Muscle layer of duodenum (tissue), 2 donors: Measurements from ENCODE around the gene RBM15B.
"Not testable (repeated sequence)": the region's sequence is repeated elsewhere in the genome, so short reads cannot be mapped to it uniquely, and the experiment has no call there.

Source experiments
- H3K27ac ChIP-seq: one replicate; pipeline ENCODE4 v1.7.0; 2013; ENCODE audit warnings: mild to moderate bottlenecking, low read length
- H3K27me3 ChIP-seq: one replicate; pipeline ENCODE4 v1.7.0; 2013; ENCODE audit warnings: low read depth, mild to moderate bottlenecking, control low read depth, low read length
- H3K36me3 ChIP-seq, 2 donors: one replicate each; pipeline ENCODE4 v1.7.0; 2013; ENCODE audit warnings: low read length in 2 of 2, control low read depth in 1 of 2, mild to moderate bottlenecking in 1 of 2; ENCODE audit not compliant: insufficient read depth in 2 of 2, control insufficient read depth in 1 of 2
- H3K4me1 ChIP-seq, 2 donors: one replicate each; pipeline ENCODE4 v1.7.0; 2013; ENCODE audit warnings: low read length in 2 of 2, mild to moderate bottlenecking in 2 of 2, control low read depth in 1 of 2, moderate library complexity in 1 of 2; ENCODE audit not compliant: insufficient read depth in 2 of 2, control insufficient read depth in 1 of 2
- H3K4me3 ChIP-seq, 2 donors: one replicate each; pipeline ENCODE4 v1.7.0; 2013; ENCODE audit warnings: low read length in 2 of 2, low read depth in 1 of 2, mild to moderate bottlenecking in 1 of 2
- H3K9me3 ChIP-seq, 2 donors: one replicate each; pipeline ENCODE4 v1.7.0; 2013; ENCODE audit warnings: low read length in 2 of 2, control low read depth in 1 of 2, mild to moderate bottlenecking in 1 of 2; ENCODE audit not compliant: control insufficient read depth in 1 of 2
- donor health status: healthy.

Gene RBM15B

DNA sequence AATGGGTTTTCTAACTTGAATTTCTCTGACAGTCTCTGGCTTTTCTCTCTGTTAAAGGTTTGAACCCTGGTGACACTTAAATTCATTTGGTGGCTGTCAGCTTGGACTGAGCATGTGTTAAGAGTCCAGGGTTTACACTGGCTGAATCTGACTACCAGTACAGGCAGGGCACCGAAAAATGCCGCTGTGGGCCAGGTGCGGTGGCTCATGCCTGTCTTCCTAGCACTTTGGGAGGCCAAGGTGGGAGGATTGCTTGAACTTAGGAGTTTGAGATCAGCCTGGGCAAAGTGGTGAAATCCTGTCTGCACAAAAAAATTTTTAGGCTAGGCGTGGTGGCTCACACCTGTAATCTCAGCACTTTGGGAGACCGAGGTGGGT lies 4.2 kb upstream of the RBM15B start:
- Histone ChIP-seq H3K9me3 (no peaks in the 10 kb centered on the region), H3K4me1 (peaks cover 22 to 45% of the 10 kb centered on the region in 2 donors), H3K4me3 (peak overlapping the region in 1 of 2 donors; percentile 66), H3K27ac (peak overlapping the region; percentile 55), H3K27me3 (no peaks in the 10 kb centered on the region), H3K36me3 (peaks cover 17 to 20% of the 10 kb centered on the region in 2 donors)

DNA sequence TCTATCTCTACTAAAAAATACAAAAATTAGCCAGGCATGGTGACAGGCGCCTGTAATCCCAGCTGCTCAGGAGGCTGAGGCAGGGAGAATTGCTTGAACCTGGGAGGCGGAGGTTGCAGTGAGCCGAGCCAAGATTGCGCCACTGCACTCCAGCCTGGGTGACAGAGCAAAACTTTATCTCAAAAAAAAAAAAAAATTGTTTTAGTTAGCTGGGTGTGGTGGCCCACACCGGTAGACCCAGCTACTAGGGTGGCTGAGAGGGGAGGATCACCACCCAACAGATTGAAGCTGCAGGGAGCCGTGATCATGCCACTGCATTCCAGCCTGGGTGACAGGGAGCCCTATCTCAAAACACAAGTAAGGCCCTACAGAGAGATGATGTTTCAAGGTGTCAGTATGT lies 3.8 kb upstream of the RBM15B start:
- H3K36me3 ChIP-seq, result peaks cover 17 to 20% of the 10 kb centered on the region in 2 donors
- peaks cover 22 to 49% of the 10 kb centered on the region in 2 donors for H3K4me1 ChIP-seq
- not testable (repeated sequence) for H3K27ac ChIP-seq, H3K27me3 ChIP-seq, H3K9me3 ChIP-seq, H3K4me3 ChIP-seq

DNA sequence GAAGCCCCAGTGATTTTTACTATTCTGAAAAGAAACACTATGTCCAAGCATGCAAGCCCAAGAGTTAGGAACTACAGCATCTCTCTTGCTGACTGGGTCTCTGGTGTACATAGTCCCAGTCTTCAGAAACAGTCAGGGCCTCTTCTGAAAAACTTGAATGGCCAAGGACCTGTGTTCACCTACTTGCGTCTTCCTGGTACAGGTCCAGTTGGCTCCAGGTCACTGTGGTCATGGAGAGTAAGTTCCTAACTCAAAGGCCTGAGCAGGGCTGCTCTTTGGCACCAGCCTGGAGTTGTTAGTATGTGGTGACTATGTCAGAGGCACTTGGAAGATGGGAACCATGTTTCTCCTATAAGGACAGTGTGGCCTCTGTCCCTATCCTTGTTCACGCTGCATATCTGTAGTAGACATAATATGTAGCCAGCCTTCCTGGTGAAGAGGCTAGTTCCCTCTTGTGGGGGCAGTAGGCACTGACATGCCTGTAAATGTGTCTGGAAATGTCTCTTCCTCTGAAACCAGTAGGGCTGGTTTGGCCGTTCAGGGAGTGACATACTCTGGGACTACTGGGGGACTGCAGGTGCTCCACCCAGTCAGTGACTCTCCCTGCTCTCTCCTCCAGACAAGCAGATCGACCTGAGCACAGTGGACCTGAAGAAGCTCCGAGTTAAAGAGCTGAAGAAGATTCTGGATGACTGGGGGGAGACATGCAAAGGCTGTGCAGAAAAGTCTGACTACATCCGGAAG lies 2.6 kb upstream of the RBM15B start:
- no peak overlapping the region for H3K27ac ChIP-seq
- no peaks in the 10 kb centered on the region for H3K27me3 ChIP-seq
- H3K36me3 ChIP-seq, result peaks cover 23 to 31% of the 10 kb centered on the region in 2 donors
- peaks cover 25 to 58% of the 10 kb centered on the region in 2 donors for H3K4me1 ChIP-seq
- no peaks in the 10 kb centered on the region for H3K9me3 ChIP-seq
- no peak overlapping the region for H3K4me3 ChIP-seq

DNA sequence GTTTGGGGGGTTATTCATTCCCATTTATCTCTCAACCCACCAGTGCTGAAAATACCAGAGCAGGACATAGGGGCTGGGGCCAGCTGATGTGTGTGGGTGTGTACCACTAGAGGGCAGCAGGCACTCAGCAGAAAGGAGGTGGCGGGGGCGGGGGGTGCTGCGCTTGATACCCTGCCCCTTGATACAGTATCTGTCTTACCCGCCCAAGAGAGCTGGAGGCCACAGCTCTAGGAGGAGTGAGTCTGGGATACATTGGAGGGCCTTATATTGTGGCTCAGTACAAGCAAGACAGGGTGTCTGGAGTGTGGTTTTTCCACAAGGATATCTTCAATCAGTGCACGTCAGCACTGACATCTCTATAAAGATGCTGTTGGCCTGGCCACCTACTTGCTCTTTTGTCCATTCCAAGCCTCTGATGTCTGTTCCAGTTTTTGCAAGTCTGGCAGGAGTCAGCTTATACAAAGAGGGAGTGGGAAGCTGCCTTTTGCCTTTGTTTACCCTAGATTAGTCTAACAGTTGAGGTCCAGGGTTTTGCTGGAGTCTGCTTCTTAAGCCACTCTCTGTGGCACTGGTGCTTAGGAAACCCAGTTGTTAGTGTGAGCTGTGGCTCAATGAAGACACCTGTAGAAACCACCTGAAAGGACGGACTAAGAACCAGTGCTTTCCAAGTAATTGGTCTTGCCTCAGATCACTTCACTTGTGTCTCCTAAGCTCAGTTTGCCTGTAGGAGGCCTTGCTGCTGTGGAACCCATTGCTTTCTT lies 1.5 kb upstream of the RBM15B start:
- Histone ChIP-seq H3K36me3 (peaks cover 33 to 43% of the 10 kb centered on the region in 2 donors), H3K9me3 (no peaks in the 10 kb centered on the region), H3K4me1 (peaks cover 30 to 61% of the 10 kb centered on the region in 2 donors), H3K27ac (no peak overlapping the region), H3K4me3 (no peak overlapping the region), H3K27me3 (no peaks in the 10 kb centered on the region)

DNA sequence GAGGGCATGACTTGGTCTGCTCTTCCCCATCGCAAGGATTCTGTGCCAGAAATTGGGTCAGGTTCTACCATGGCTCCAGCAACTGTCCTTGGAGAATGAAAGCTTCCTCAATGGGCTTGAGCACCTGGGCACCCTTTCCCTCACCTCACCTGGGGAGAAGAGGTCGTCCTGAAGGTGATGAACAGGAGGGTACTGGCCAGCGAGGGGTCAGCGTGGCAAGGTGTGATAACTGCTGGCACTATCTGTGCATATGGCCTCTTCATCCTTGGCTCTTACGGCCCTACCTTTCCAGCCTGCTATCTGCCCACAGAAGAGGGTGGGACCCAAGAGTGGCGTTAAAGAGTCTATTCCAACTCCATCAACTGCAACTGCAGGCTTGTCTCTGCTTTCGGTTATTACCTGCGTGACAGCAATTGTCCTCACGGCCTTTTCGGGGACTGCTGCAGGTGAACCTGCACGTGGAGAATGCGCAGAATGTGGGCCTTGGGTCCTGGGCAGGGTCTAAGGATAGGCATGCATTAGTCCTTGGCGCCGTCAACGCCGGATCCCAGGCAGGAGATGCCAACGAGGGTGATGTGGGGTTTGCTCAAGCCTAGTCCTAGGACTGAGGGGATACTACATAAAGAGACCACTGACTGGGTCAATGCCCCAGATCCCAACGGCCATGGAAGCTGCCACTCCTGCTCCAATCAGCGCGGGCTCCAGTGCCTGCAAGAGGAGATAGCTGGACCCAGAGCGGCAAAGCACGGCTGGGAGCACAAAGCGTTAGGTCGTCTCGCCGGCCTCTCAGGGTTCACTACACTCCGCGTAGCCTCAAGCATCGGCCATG lies 625 bp upstream of the RBM15B start:
- Histone ChIP-seq H3K27me3 (no peaks in the 10 kb centered on the region), H3K36me3 (peaks cover 41 to 51% of the 10 kb centered on the region in 2 donors), H3K27ac (no peak overlapping the region), H3K9me3 (no peaks in the 10 kb centered on the region), H3K4me3 (peak overlapping the region; percentile 45 to 68), H3K4me1 (peaks cover 30 to 68% of the 10 kb centered on the region in 2 donors)

DNA sequence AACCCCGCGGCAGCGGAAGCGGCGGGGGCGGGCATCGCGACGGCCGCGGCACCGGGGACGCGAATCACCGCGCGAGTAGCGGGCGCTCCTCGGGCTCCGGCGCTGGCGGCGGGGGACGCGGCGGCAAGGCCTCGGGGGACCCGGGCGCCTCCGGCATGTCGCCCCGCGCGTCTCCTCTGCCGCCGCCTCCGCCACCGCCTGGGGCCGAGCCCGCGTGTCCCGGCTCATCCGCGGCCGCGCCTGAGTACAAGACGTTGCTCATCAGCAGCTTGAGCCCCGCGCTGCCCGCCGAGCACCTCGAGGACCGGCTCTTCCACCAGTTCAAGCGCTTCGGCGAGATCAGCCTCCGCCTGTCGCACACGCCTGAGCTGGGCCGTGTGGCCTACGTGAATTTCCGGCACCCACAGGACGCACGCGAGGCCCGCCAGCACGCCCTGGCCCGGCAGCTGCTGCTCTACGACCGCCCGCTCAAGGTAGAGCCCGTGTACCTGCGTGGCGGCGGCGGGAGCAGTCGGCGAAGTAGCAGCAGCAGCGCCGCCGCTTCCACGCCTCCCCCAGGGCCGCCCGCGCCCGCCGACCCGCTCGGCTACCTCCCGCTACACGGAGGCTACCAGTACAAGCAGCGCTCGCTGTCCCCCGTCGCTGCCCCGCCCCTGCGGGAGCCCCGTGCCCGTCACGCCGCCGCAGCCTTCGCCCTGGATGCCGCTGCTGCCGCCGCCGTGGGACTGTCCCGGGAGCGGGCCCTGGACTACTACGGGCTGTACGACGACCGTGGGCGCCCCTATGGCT lies 675 bp downstream of the RBM15B start:
- Histone ChIP-seq H3K4me1 (peaks cover 23 to 57% of the 10 kb centered on the region in 2 donors), H3K9me3 (no peaks in the 10 kb centered on the region), H3K27me3 (no peaks in the 10 kb centered on the region), H3K27ac (no peak overlapping the region), H3K4me3 (peak overlapping the region; percentile 45 to 68), H3K36me3 (peaks cover 54 to 64% of the 10 kb centered on the region in 2 donors)

DNA sequence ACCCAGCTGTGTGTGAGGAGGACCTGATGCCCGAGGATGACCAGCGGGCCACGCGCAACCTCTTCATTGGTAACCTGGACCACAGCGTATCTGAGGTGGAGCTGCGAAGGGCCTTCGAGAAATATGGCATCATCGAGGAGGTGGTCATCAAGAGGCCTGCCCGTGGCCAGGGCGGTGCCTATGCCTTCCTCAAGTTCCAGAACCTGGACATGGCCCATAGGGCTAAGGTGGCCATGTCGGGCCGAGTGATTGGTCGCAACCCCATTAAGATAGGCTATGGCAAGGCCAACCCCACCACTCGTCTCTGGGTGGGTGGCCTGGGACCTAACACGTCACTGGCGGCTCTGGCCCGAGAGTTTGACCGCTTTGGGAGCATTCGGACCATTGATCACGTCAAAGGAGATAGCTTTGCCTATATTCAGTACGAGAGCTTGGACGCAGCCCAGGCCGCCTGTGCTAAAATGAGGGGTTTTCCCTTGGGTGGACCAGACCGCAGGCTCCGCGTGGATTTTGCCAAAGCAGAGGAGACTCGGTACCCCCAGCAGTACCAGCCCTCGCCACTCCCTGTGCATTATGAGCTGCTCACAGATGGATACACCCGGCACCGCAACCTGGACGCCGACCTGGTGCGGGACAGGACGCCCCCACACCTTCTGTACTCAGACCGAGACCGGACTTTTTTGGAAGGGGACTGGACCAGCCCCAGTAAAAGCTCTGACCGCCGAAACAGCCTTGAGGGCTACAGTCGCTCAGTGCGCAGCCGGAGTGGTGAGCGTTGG lies 1.5 kb downstream of the RBM15B start:
- Histone ChIP-seq H3K27me3 (no peaks in the 10 kb centered on the region), H3K9me3 (no peaks in the 10 kb centered on the region), H3K27ac (no peak overlapping the region), H3K4me3 (peak overlapping the region; percentile 45 to 68), H3K4me1 (peaks cover 21 to 53% of the 10 kb centered on the region in 2 donors), H3K36me3 (peaks cover 56 to 69% of the 10 kb centered on the region in 2 donors)

DNA sequence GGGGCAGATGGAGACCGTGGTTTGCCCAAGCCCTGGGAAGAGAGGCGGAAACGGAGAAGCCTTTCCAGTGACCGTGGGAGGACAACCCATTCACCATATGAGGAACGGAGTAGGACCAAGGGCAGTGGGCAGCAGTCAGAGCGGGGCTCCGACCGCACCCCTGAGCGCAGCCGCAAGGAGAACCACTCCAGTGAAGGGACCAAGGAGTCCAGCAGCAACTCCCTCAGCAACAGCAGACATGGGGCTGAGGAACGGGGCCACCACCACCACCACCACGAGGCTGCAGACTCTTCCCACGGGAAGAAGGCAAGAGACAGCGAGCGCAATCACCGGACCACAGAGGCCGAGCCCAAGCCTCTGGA lies 2.0 kb downstream of the RBM15B start:
- H3K27me3 ChIP-seq, result no peaks in the 10 kb centered on the region
- H3K36me3 ChIP-seq, result peaks cover 51 to 63% of the 10 kb centered on the region in 2 donors
- H3K4me1 ChIP-seq, result peaks cover 15 to 48% of the 10 kb centered on the region in 2 donors
- H3K4me3 ChIP-seq, result peak overlapping the region in 1 of 2 donors; percentile 68
- no peak overlapping the region for H3K27ac ChIP-seq
- H3K9me3 ChIP-seq, result no peaks in the 10 kb centered on the region

DNA sequence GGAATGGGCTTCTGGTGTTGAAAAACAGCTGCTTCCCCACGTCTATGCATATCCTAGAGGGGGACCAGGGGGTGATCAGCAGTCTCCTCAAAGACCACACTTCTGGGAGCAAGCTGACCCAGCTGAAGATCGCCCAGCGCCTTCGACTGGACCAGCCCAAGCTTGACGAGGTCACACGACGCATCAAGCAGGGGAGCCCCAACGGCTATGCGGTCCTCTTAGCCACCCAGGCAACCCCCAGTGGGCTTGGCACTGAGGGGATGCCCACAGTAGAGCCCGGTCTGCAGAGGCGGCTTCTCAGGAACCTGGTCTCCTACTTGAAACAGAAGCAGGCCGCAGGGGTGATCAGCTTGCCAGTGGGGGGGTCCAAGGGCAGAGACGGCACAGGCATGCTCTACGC lies 2.5 kb downstream of the RBM15B start:
- no peaks in the 10 kb centered on the region for H3K9me3 ChIP-seq
- H3K4me1 ChIP-seq, result peaks cover 12 to 48% of the 10 kb centered on the region in 2 donors
- peaks cover 47 to 62% of the 10 kb centered on the region in 2 donors for H3K36me3 ChIP-seq
- no peak overlapping the region for H3K27ac ChIP-seq
- no peaks in the 10 kb centered on the region for H3K27me3 ChIP-seq
- peak overlapping the region in 1 of 2 donors; percentile 68 for H3K4me3 ChIP-seq

DNA sequence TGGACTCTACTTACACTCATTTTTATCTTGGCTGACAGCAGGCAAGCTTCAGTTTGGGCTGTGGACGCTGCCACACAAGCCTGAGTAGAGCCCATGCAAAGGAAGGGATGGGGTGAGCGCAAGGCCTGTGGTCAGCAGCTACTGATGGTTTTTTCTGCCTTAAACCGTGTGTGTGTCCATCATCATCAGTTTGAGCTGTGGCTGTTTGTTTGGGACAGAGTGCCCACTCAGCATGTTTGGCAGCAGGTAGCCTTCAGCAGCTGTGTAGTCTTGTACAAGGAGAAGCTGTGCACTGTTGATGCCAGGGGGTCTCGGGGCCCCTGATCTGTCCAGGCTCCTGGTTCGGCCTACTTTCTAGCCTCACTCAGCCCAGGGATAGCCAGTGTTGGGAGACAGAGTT lies 3.5 kb downstream of the RBM15B start:
- Histone ChIP-seq H3K27me3 (no peaks in the 10 kb centered on the region), H3K27ac (no peak overlapping the region), H3K4me3 (no peak overlapping the region), H3K4me1 (peaks cover 11 to 48% of the 10 kb centered on the region in 2 donors), H3K9me3 (no peaks in the 10 kb centered on the region), H3K36me3 (peaks cover 39 to 64% of the 10 kb centered on the region in 2 donors)
